ENCODE data around the gene SPRY4. TPM values are rescaled to one million over a fixed set of nuclear protein-coding genes. Genes with fewer than 3 reads are reported as not detected.

The SPRY4 gene
- total and polyA plus RNA-seq, 2 of the 13 experiments (the other 11 are each of a cell fraction or from before 2014, with no cell fraction given) = 8.9 to 17.8 TPM

DNA sequence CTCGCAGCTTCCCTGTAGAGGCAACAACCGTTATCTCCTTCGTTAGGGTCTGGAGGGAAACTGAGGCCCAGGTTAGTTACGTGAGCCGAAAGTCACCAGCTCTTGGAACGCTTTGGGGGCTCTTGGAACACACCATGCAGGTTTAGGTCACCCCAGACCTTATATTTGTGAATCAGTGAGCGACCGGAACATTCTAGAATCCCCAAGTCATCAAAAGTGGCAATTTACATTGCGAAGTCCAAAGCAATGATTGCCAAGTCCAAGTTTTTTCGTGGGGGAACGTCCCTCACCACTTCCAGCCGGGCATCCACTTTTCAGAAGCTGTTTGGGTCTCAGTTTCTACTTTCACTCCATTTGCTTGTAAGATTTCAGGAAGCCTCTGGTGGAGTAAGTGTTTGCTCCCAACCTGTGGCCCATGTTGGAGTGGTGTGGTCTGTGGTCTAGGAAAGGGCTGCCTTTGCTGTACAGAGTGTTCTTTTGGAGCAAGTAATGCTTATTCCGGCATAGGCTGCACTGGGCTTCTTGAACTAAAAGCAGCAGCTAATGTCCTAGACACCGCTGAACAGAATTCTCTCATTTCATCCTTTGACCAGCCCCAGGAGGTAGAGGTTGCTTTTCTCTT lies 32.8 kb upstream of the SPRY4 start (continued):
- no peak for TF ChIP-seq ZNF101 (CRISPR knock-in tag; IDR thresholded peaks at IDR 0.05; ENCODE audit: borderline replicate concordance, low read depth)
- TF ChIP-seq, protein P1, sequence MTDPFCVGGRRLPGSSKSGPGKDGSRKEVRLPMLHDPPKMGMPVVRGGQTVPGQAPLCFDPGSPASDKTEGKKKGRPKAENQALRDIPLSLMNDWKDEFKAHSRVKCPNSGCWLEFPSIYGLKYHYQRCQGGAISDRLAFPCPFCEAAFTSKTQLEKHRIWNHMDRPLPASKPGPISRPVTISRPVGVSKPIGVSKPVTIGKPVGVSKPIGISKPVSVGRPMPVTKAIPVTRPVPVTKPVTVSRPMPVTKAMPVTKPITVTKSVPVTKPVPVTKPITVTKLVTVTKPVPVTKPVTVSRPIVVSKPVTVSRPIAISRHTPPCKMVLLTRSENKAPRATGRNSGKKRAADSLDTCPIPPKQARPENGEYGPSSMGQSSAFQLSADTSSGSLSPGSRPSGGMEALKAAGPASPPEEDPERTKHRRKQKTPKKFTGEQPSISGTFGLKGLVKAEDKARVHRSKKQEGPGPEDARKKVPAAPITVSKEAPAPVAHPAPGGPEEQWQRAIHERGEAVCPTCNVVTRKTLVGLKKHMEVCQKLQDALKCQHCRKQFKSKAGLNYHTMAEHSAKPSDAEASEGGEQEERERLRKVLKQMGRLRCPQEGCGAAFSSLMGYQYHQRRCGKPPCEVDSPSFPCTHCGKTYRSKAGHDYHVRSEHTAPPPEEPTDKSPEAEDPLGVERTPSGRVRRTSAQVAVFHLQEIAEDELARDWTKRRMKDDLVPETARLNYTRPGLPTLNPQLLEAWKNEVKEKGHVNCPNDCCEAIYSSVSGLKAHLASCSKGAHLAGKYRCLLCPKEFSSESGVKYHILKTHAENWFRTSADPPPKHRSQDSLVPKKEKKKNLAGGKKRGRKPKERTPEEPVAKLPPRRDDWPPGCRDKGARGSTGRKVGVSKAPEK (CRISPR knock-in tag; IDR thresholded peaks at IDR 0.05; ENCODE audit: borderline replicate concordance) = no peak
- TF ChIP-seq TBL1XR1 (IDR thresholded peaks at IDR 0.05; ENCODE audit: borderline replicate concordance, low read length, partially characterized antibody) = no peak
- no peak for TF ChIP-seq KDM3A (CRISPR knock-in tag; IDR thresholded peaks at IDR 0.05; ENCODE audit: low read depth)
- TF ChIP-seq, protein P2, sequence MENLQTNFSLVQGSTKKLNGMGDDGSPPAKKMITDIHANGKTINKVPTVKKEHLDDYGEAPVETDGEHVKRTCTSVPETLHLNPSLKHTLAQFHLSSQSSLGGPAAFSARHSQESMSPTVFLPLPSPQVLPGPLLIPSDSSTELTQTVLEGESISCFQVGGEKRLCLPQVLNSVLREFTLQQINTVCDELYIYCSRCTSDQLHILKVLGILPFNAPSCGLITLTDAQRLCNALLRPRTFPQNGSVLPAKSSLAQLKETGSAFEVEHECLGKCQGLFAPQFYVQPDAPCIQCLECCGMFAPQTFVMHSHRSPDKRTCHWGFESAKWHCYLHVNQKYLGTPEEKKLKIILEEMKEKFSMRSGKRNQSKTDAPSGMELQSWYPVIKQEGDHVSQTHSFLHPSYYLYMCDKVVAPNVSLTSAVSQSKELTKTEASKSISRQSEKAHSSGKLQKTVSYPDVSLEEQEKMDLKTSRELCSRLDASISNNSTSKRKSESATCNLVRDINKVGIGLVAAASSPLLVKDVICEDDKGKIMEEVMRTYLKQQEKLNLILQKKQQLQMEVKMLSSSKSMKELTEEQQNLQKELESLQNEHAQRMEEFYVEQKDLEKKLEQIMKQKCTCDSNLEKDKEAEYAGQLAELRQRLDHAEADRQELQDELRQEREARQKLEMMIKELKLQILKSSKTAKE (CRISPR knock-in tag; IDR thresholded peaks at IDR 0.05; ENCODE audit: borderline replicate concordance) = no peak
- TF ChIP-seq SIN3A (IDR thresholded peaks at IDR 0.05; ENCODE audit: borderline replicate concordance, low read depth, low read length) = 0 out of 2 replicates have a peak, but pooled peaks have one; percentile 2
- TF ChIP-seq ZNF382 (CRISPR knock-in tag; IDR thresholded peaks at IDR 0.05; ENCODE audit: borderline replicate concordance) = no peak
- TF ChIP-seq ZNF263 (CRISPR knock-in tag; IDR thresholded peaks at IDR 0.05) = no peak
- TF ChIP-seq ZNF720 (CRISPR knock-in tag; IDR thresholded peaks at IDR 0.05) = no peak
- TF ChIP-seq, protein P3, sequence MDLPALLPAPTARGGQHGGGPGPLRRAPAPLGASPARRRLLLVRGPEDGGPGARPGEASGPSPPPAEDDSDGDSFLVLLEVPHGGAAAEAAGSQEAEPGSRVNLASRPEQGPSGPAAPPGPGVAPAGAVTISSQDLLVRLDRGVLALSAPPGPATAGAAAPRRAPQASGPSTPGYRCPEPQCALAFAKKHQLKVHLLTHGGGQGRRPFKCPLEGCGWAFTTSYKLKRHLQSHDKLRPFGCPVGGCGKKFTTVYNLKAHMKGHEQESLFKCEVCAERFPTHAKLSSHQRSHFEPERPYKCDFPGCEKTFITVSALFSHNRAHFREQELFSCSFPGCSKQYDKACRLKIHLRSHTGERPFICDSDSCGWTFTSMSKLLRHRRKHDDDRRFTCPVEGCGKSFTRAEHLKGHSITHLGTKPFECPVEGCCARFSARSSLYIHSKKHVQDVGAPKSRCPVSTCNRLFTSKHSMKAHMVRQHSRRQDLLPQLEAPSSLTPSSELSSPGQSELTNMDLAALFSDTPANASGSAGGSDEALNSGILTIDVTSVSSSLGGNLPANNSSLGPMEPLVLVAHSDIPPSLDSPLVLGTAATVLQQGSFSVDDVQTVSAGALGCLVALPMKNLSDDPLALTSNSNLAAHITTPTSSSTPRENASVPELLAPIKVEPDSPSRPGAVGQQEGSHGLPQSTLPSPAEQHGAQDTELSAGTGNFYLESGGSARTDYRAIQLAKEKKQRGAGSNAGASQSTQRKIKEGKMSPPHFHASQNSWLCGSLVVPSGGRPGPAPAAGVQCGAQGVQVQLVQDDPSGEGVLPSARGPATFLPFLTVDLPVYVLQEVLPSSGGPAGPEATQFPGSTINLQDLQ (CRISPR knock-in tag; IDR thresholded peaks at IDR 0.05) = no peak
- 0 out of 2 replicates have a peak, but pooled peaks have one; percentile 17 for TF ChIP-seq ZNF563 (CRISPR knock-in tag; IDR thresholded peaks at IDR 0.05)
- TF ChIP-seq PAWR (CRISPR knock-in tag; IDR thresholded peaks at IDR 0.05; ENCODE audit: borderline replicate concordance) = no peak
- TF ChIP-seq, protein P4, sequence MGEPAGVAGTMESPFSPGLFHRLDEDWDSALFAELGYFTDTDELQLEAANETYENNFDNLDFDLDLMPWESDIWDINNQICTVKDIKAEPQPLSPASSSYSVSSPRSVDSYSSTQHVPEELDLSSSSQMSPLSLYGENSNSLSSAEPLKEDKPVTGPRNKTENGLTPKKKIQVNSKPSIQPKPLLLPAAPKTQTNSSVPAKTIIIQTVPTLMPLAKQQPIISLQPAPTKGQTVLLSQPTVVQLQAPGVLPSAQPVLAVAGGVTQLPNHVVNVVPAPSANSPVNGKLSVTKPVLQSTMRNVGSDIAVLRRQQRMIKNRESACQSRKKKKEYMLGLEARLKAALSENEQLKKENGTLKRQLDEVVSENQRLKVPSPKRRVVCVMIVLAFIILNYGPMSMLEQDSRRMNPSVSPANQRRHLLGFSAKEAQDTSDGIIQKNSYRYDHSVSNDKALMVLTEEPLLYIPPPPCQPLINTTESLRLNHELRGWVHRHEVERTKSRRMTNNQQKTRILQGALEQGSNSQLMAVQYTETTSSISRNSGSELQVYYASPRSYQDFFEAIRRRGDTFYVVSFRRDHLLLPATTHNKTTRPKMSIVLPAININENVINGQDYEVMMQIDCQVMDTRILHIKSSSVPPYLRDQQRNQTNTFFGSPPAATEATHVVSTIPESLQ (CRISPR knock-in tag; conservative IDR thresholded peaks at IDR 0.05) = no peak
- TF ChIP-seq, protein P5, sequence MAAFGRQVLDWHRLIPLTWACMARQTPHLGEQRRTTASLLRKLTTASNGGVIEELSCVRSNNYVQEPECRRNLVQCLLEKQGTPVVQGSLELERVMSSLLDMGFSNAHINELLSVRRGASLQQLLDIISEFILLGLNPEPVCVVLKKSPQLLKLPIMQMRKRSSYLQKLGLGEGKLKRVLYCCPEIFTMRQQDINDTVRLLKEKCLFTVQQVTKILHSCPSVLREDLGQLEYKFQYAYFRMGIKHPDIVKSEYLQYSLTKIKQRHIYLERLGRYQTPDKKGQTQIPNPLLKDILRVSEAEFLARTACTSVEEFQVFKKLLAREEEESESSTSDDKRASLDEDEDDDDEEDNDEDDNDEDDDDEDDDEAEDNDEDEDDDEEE (CRISPR knock-in tag; IDR thresholded peaks at IDR 0.05) = peak; percentile 70; the same call in 1 of the 2 replicates
- TF ChIP-seq, protein P6, sequence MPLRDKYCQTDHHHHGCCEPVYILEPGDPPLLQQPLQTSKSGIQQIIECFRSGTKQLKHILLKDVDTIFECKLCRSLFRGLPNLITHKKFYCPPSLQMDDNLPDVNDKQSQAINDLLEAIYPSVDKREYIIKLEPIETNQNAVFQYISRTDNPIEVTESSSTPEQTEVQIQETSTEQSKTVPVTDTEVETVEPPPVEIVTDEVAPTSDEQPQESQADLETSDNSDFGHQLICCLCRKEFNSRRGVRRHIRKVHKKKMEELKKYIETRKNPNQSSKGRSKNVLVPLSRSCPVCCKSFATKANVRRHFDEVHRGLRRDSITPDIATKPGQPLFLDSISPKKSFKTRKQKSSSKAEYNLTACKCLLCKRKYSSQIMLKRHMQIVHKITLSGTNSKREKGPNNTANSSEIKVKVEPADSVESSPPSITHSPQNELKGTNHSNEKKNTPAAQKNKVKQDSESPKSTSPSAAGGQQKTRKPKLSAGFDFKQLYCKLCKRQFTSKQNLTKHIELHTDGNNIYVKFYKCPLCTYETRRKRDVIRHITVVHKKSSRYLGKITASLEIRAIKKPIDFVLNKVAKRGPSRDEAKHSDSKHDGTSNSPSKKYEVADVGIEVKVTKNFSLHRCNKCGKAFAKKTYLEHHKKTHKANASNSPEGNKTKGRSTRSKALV (CRISPR knock-in tag; IDR thresholded peaks at IDR 0.05) = no peak

All from HepG2 (cell line).